Epithelial cell of prostate (primary cell): ENCODE measurements around the gene RABGAP1L.

Experiments used
- DNase-seq: peaks from one replicate; pipeline ENCODE4 v3.0.0-alpha.2; 2011; ENCODE audit warnings: low read depth, low spot score
- H3K27ac ChIP-seq: fragments of 450-650 bp; 2 replicates; pipeline ENCODE4 v1.5.1; 2017; ENCODE audit warnings: mild to moderate bottlenecking

The RABGAP1L gene

GRCh38 chr1:174768516-174768915 lies 609.2 kb downstream of the RABGAP1L start:
- H3K27ac ChIP-seq: no peak overlapping the region
- no peak for DNase-seq

- no peak overlapping the region for H3K27ac ChIP-seq
- DNase-seq: no peak
Measured at GRCh38 chr1:174768949-174769348, 609.6 kb downstream of the RABGAP1L start.

GRCh38 chr1:174769961-174770549 lies 610.7 kb downstream of the RABGAP1L start:
- no peak for DNase-seq
- no peak overlapping the region for H3K27ac ChIP-seq

GRCh38 chr1:174775621-174776020 lies 616.3 kb downstream of the RABGAP1L start:
- no peak overlapping the region for H3K27ac ChIP-seq
- no peak for DNase-seq

- DNase-seq: no peak
- no peak overlapping the region for H3K27ac ChIP-seq
Measured at GRCh38 chr1:174777262-174777661, 617.9 kb downstream of the RABGAP1L start.

GRCh38 chr1:174785510-174785909 lies 626.2 kb downstream of the RABGAP1L start:
- H3K27ac ChIP-seq: no peak overlapping the region
- no peak for DNase-seq

- DNase-seq: no peak
- no peak overlapping the region for H3K27ac ChIP-seq
Measured at GRCh38 chr1:174786358-174786757, 627.0 kb downstream of the RABGAP1L start.

GRCh38 chr1:174786760-174787159 lies 627.4 kb downstream of the RABGAP1L start:
- H3K27ac ChIP-seq: no peak overlapping the region
- no peak for DNase-seq

GRCh38 chr1:174788981-174789380 lies 629.7 kb downstream of the RABGAP1L start:
- DNase-seq: peak; percentile 68
- H3K27ac ChIP-seq: peak overlapping the region; percentile 54

GRCh38 chr1:174789399-174789798 lies 630.1 kb downstream of the RABGAP1L start:
- no peak for DNase-seq
- peak overlapping the region; percentile 54 for H3K27ac ChIP-seq

- H3K27ac ChIP-seq: no peak overlapping the region
- DNase-seq: no peak
Measured at GRCh38 chr1:174791863-174792262, 632.5 kb downstream of the RABGAP1L start.

GRCh38 chr1:174794861-174795260 lies 635.5 kb downstream of the RABGAP1L start:
- DNase-seq: no peak

GRCh38 chr1:174795806-174796205 lies 636.5 kb downstream of the RABGAP1L start:
- peak; percentile 73 for DNase-seq
- peak overlapping the region; percentile 60 for H3K27ac ChIP-seq

More at GRCh38 chr1:174794861-174795260, 635.5 kb downstream of the RABGAP1L start:
- H3K27ac ChIP-seq: peak overlapping the region; percentile 60

GRCh38 chr1:174797398-174797797 lies 638.1 kb downstream of the RABGAP1L start:
- H3K27ac ChIP-seq: no peak overlapping the region
- no peak for DNase-seq

- peak overlapping the region; percentile 77 for H3K27ac ChIP-seq
- DNase-seq: no peak
Measured at GRCh38 chr1:174799136-174799479, 639.8 kb downstream of the RABGAP1L start.

- peak overlapping the region; percentile 77 for H3K27ac ChIP-seq
- no peak for DNase-seq
Measured at GRCh38 chr1:174800216-174800851, 641.0 kb downstream of the RABGAP1L start.

GRCh38 chr1:174800876-174801275 lies 641.6 kb downstream of the RABGAP1L start:
- DNase-seq: no peak
- no peak overlapping the region for H3K27ac ChIP-seq

- H3K27ac ChIP-seq: no peak overlapping the region
- DNase-seq: no peak
Measured at GRCh38 chr1:174809755-174810280, 650.5 kb downstream of the RABGAP1L start.

- DNase-seq: no peak
- no peak overlapping the region for H3K27ac ChIP-seq
Measured at GRCh38 chr1:174812016-174812415, 652.7 kb downstream of the RABGAP1L start.

GRCh38 chr1:174812656-174813055 lies 653.3 kb downstream of the RABGAP1L start:
- H3K27ac ChIP-seq: no peak overlapping the region
- no peak for DNase-seq

- peak overlapping the region; percentile 56 for H3K27ac ChIP-seq
- peak; percentile 81 for DNase-seq
Measured at GRCh38 chr1:174815036-174815435, 655.7 kb downstream of the RABGAP1L start.

GRCh38 chr1:174815474-174815908 lies 656.2 kb downstream of the RABGAP1L start:
- H3K27ac ChIP-seq: peak overlapping the region; percentile 56

More at GRCh38 chr1:174815474-174815908, 656.2 kb downstream of the RABGAP1L start:
- DNase-seq: no peak
